HG03571 (cell line): Measurements from ENCODE around the gene RAC3.

Source experiments
- ATAC-seq: cut with Tn5 transposase; IDR thresholded peaks from one replicate; pipeline ENCODE4 v1.9.1; 2021; ENCODE audit not compliant: unreplicated experiment

RAC3 gene

DNA sequence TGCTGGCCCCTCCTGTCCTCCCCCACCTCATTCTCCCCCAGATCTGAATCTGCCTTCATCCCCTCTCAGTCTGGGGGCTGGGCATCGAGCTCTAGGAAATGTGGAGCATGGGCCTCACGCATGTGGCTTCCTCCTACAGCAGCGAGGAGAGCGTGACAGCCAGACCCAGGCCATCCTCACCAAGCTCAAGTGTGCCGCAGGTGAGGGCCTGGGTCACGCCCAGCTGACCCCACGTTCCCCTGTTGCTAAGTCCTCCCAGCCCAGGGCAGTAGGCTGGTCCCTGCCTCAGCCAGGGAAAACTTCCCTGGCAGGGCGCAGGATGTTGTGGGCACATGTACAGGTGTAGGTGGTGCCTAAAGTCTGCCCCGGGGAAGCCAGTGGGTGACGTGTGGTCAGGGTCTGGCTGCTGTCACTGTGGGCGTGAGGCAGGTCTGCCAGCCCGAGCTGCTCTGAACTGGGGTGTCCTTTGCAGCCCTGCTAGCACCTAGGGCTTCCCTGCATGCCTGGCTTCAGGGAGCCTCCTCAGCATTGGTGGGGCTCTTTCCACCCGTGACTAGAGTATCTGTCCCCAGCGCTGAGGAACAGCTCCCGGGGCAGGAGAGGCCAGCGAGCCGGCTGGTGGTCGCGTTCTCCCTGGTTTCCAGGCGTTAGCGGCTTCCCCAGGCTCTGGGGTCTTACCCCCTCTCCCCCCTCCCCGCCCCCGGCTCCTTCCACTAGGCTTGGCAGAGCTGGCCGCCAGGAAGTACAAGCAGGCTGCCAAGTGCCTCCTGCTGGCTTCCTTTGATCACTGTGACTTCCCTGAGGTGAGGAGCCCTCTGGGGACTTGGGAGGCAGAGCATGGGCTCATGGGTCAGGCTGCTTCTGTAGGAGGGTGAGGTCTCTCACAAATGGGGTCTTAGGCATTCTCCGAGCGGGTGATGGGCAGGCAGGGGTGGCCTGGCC, 23.8 kb downstream of the RAC3 start:
- ATAC-seq, result no peak

DNA sequence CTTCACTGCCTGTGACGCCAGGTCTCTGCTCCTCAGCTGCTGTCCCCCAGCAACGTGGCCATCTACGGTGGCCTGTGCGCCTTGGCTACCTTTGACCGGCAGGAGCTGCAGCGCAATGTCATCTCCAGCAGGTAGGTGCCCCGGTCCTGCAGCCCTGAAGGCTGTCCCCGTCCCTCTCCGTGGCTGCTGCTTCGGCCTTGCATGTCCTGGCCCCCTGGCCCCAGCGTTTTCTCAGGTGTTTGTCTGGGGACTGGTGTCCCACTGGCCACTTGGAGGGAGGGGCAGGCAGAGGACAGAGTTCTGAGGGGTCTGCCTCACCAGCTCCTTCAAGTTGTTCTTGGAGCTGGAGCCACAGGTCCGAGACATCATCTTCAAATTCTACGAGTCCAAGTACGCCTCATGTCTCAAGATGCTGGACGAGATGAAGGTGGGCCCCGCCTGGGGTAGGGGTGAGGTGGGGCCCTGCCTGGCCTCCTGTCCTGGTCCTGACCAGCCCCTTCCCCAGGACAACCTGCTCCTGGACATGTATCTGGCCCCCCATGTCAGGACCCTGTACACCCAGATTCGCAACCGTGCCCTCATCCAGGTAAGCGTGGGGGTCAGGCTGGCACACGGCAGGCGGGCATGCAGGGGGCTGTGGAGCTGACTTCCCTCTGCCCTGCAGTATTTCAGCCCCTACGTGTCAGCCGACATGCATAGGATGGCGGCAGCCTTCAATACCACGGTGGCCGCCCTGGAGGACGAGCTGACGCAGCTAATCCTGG, 24.7 kb downstream of the RAC3 start:
- ATAC-seq, result no peak

DNA sequence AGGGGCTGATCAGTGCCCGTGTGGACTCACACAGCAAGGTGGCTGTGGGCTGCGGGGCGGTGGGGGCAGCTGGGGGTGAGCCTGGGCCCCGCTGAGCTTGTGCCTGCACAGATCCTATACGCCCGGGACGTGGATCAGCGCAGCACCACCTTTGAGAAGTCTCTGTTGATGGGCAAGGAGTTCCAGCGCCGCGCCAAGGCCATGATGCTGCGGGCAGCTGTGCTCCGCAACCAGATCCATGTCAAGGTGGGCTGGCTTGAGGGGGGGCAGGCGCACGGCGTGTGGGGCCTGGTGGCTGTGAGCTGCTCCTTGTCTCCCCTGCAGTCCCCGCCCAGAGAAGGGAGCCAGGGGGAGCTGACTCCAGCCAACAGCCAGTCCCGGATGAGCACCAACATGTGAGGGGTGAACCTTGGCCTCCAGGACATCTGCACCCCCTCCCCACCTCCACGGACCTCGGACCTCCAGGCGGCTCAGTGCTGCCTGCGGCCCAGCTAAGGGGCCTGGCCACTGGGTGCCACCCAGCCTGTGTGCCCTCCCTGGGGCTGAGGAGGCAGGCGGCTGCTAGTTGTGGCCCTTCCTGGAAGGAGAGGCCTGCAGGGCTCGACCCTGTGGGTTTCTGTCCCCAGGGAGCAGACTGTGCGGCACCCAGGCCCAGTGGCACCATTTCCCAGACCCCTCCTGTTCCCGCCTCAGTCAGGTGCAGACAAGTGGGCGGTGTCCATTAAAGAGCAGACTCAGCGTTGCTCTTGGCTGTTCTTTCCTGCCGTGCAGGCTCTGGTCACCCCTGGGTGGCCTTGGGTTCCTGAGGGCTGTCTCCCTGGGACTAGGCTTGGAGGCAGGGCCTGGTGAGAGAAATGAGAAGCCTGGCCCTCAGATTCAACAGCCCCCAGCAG, 25.5 kb downstream of the RAC3 start:
- ATAC-seq, result no peak

DNA sequence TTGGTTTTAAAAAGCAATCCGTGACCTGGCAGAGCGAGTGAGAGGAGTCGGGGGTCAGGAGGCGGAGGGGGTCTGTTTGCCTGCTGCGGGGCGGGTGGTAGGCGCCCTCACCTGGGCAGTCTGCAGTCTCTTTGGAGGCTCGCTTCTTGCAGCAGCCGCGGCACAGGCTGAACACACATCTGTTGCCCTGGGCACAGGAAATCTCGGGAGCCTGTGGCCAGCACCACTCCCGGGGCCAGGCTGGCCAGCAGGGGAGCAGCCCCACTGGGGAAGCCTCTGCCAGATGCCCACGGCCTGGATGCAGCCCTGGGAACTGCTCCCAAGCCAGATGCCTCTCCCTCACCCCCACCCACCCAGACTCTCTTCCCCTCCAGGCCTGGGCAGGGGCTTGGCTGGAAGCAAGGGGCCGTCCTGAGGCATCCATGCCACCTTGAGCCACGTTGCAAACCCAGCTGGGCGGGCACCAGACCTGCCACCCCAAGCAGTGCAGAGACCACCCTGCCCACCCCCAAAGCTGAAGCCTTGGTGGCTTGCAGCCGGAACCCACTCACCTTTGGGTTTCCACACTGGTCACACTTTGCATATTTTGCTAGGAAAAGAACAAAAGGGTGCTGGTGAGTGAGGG, 26.9 kb downstream of the RAC3 start:
- no peak for ATAC-seq

DNA sequence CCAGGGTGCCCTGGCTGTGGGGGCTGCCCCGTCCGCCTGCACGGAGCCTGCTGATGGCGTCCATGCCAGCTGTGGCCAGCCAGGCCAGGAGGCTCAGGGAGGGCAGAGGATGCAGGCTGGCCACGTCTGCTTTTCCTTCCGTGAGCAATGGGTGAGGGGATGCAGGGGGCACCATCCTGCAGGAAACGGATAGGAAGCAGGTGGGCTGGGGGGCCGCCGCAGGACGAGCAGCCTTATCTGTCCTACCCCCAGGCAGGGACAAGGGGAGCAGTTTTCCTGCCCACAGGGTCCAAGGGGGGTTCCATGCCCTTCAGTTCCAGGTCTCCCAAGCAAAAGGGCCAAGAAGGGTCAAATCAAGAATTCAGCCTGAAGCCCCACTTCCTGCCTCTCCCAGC, 27.4 kb downstream of the RAC3 start:
- ATAC-seq, result no peak

DNA sequence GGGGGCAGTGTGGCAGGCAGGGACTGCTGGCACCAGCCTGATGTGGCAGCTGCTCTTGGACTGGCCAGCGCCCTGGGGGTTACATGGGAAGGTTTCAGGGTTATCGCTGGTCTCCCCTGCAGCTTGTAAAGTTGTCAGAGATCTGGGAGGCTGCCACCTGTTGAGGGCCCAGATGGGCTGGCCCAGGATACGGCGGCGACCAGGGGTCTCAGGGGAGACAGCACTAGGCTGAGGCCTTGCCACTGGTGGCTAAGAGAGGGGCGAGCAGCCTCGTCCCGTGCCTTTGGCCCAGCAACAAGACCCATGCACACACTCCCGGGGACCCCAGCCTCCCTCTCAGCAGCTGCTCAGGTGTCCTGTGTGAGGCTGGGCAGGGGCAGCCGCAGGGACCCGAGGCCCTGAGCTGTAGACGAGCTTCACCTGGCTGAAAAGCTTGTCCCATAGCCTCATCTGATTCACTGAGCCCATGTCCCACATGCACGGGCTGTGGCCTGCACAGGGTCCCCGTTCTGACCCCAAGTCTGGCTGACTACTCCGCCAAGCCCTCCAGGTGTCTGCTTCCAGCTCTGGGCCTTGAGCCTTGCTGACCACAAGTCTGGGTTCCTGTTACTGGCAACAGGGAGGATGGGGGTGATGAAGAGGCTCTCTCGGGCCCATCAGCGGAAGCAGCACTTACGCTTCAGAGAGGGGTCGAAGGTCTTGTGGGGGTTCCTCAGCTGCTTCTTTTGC, 28.0 kb downstream of the RAC3 start:
- ATAC-seq, result no peak

DNA sequence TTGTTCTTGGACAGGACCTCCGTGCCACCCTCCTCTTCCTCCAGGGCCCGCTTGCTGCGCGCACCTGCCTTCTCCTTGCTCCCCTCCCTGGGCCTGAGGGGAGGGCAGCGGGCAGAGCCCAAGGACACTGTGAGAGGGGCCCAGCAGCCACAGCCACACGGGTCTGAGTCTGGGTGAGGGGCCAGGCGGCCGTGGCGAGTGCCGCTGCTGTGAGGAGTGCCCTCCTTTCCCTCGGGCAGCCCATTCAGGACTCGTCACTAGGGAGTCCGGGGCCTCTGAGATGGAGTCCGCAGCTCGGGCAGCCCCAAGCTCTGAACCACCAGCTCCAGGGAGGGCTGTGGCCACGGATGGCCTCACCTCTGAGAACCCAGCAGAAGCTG, 28.5 kb downstream of the RAC3 start:
- no peak for ATAC-seq

DNA sequence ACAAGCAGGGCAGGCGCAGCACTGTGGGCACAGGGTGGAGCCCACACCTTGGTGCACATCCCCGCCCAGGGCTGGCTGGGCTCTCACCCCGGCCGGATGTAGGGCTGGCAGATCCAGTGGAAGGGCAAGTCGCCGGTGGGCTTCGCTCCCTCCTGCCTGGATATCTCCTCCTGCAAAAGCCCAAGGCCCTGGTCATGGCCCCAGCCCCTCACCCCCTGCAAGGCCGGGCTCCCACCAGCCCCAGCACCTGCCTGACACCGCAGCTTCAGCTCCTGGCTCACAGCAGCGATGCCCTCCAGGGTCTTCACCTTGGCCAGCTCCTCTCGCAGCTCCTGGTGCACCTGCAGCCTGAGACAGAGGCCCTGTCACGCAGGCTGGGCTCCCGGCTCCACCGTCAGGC, 29.1 kb downstream of the RAC3 start:
- ATAC-seq, result no peak

DNA sequence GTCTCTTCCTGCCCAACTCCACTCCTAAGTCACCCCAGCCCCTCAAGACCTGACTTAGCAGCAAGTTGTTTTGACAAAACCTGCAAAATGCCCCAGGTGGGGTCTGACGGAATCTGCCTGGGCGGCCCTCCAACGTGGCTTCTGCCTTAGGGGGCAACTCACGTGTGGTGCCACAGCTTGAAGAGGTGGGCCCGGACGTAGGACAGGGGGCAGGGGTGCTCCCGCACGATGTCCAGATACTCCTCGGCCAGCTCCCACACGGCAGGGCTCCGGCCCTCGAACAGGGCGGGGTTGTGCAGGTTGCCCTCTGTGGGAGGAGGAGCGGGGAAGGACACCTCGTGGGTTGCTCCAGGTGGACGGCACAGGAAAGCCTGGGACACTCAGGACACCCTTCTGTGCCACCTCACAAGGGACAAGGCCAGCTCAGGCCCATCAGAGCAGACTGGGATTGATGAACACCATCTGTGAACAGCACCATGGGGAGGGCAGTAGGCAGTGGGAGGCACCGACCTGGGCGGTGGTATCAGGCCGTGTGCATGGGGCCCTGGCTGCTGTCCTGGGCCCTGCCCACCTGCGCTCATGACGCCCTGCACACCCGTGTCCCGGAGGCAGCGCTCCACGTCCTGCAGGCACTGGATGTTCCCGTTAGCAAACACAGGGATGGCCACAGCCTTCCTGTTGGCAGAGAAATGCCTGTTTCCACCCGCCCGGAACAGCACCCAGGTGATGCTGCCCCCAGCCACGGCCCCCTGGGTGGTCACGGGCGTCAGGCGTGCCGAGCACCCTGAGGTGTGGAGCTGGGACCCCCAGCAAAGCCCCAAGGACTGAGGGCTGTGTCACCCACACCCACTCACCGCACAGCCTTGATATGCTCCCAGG, 29.8 kb downstream of the RAC3 start:
- no peak for ATAC-seq

DNA sequence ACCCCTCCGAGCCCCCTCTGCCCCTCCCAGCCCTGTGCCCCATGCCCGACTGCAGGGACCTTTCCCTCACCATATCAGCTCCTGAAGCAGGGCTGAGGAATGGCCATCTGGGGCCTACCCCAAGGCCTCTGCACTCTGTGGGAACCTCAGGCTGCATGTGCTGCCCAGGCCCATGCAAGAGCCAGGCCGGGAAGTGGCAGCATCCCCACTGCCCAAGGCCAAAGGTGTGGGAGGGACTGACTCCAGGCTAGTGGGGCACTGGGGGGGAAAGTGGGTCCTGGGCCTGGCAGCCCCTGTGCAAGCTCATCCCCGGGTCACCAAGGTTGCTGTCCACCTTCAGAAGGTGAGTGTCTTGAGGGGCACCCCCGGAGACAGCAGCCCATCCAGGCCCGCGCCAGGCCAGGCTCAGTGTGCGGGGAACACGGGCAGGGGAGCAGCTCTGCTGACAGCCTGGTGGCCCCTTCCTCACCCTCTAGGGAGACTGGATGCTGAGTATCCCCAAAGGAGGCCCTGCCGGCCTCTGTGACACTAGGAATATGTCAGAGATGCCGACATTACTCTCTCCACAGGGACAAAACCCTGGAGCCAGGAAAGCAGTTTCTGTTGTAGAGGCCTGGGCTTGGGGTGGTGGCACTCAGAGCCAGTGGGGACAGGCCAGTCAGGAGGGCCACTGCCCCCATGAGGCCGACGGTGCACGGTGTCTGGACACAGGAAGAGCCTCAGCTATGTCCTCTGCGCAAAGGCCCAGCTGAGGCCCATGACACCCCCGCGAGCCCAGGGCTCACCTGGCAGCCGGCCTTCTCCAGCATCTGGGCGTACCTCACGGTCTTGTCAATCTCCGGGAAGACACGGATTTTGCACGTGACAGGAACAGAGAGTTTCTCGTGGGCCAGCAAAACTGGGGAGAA, 30.9 kb downstream of the RAC3 start:
- no peak for ATAC-seq

DNA sequence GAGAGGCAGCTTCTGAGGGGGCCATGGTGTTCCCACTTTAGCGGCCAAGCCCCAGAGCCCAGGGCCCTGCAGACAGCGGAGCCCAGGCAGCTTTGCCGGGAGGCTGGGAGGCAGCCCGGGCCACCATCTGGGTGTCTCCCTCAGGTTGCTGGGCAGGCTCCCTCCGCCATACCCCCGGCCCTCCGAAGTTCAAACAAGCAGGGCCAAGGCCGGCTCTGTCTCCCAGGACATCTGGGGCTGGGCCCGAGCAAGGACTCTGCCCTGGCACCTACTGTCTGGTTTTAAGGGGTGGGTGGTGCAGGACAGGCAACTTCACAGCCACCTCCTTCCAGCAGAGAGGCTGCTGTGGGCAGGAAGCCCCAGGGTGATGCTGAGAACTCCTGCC, 31.5 kb downstream of the RAC3 start:
- ATAC-seq, result no peak

DNA sequence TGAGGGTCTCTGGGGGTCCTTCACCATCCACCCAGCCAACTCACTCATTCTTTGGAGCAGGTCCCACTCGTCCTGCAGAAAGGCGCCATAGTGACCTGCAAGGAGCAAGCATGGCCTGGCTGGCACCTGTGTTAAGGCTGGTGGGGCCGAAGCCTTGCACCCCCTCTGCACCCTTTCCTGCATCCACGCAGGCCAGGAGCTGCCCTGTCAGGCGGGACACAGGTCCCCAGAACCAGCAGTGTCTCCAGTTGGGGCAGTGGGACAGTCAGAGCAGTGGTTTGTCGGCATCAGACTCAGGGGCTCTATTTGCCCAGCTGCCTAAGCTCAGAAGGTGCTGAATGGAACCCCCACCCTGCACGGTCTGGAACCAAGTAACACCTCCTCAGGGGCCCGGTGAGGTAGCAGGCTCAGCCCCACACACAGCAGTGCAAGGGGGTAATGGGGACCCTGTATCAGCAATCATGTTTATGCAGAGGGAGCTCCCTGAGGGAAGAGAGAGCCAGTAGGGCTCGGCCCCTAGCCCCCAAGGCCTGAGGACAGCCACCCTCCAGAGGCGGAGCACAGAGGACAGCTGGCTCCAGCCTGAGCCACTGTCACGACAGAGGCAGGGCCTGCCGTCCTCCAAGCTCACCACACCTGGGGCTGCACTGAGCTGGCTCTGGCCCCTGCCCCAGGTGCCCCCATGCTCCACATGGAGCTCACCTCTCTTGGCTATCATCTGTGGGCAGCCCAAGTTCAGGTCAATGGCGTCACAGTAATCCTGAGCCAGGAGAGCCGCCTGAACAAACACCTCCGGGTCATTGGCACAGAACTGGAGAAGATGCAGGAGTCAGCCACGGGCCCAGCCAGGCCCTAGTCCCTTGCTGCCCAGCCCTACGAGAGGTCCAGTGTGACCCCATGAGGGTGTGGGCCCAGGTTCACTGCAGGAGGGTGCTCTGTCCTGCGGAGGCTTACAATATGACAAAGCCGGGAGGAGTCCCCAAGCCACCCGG, 32.2 kb downstream of the RAC3 start:
- no peak for ATAC-seq

DNA sequence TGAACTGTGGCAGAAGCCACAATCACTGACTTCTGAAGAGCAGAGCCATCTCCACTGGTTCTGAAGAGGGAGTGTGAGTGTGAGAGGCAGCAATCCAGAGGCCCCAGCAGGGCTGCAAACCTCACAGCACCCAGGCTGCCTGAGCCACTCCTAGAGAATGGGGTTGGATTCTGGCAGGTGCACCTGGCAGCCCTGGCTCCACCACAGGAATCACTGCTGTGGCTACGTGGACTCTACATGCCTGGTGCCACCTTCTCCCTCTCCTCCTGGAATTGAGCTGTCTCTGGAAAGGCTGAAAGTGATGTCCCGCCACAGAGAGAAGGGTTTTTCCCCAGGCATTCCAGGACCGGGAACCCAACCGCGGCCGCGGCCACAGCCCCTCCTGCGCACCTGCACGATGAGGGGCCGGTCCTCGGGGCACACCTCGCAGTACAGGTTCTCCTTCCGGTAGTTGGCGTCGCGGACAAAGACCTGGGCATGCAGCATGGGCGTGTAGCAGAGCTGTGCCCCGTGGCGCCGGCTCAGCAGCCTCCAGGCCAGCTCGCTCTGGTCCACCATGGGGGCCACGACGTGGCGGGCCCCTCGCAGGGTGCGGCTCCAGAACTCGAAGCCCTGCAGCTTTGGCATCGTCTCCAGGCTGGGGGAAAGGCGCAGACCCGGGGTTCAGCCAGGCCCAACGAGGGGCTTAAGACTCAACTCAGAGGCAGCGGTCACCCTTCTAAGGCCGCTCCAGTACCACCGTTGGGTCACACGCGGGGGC, 33.1 kb downstream of the RAC3 start:
- ATAC-seq, result no peak

DNA sequence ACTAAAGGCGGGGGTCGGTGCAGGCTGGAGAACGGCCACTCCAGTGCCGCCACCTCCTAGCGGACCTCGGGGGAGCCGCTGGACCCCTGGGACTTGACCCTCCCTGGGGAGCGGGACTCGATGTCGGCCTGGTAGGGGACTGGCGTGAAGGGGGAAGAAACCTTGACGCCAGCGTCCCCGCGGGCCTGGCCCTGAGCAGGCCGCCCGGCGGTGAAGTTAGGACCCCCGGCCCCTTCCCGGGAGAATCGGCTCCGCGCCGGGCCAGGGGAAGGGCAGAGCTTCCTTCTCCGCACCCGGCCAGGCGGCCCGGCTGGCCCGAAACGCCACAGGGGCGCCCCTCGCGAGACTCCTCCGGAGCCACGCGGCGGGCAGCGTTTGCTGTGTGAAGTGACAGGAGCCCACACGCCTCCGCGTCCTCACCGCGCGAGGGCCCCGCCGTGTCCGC, 33.7 kb downstream of the RAC3 start:
- ATAC-seq, result no peak

DNA sequence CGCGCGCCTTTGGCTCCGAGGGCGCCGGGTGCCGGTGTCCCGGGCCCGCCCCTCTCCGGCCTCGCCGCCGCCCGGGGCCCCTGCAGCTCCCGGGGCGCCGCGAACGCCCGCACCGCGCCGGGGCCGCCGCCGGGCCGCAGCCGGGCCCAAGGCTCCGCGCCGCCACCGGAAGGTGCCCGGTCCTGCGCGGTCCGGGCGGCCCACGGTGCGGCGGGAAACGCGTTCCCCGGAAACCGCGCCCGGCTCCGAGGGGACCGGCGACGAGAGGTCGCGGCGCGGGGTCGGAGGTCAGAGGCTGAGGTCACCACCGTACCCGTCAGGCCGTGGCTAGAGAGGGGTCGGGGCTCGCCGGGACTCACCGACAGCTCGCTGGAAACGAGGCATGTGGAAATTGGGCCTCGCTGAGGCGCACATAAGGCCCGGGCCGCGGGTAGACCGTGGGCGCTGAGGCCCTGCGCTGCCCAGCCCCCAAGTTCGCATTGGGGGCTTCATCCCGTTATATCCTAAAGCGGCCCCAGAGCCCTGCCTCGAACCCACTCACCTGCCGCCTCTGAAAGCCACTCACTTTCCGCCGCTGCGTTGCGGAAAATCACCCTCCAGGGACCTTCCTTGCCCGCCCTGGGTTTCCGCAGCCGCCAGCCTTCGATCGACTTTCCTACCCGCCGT, 34.3 kb downstream of the RAC3 start, which contains the start of gene DUS1L:
TSS of gene DUS1L (minus strand) at position 167 of the 666 bp plus-strand sequence. CDS start 745 bp downstream, outside the sequence.
- ATAC-seq, result no peak
